ENCODE data around the gene CNTNAP4. TPM values are rescaled to one million over a fixed set of nuclear protein-coding genes. Genes with fewer than 3 reads are reported as not detected.

CNTNAP4 gene
- total and polyA plus RNA-seq, 3 donors from 2014 or later = 1.5 to 3.5 (median 2.2) TPM

GRCh38 chr16:76338472-76338871 lies 61.3 kb downstream of the CNTNAP4 start:
- Histone ChIP-seq H3K27me3 (no peaks in the 10 kb centered on the region), H3K36me3 (ENCODE audit: low read depth, missing control alignments) (no peaks in the 10 kb centered on the region), H3K9me3 (no peaks in the 10 kb centered on the region), H3K27ac (no peak overlapping the region), H3K4me1 (no peaks in the 10 kb centered on the region), H3K4me3 (no peak overlapping the region)
- TF ChIP-seq CTCF (IDR thresholded peaks at IDR 0.05) = no peak
- no peak for TF ChIP-seq POLR2A (IDR thresholded peaks at IDR 0.05)
- DNase-seq = no peak
- intact Hi-C loops (cut with DNase I; ENCODE audit: low total_unique reads) = no loop called here

- intact Hi-C loops (cut with DNase I; ENCODE audit: low total_unique reads) = no loop called here
- Histone ChIP-seq H3K4me3 (no peak overlapping the region), H3K9me3 (no peaks in the 10 kb centered on the region), H3K4me1 (no peaks in the 10 kb centered on the region), H3K27ac (no peak overlapping the region), H3K36me3 (ENCODE audit: low read depth, missing control alignments) (no peaks in the 10 kb centered on the region), H3K27me3 (no peaks in the 10 kb centered on the region)
- TF ChIP-seq POLR2A (IDR thresholded peaks at IDR 0.05) = no peak
- TF ChIP-seq CTCF (IDR thresholded peaks at IDR 0.05) = no peak
- no peak for DNase-seq
- WGBS, 2 donors = 63 to 72% methylated on average over 3 of the region's 3 CpGs
Observed at GRCh38 chr16:76343769-76344168, 66.6 kb downstream of the CNTNAP4 start.

GRCh38 chr16:76345163-76345661 lies 68.0 kb downstream of the CNTNAP4 start:
- Histone ChIP-seq H3K36me3 (ENCODE audit: low read depth, missing control alignments) (no peaks in the 10 kb centered on the region), H3K4me1 (no peaks in the 10 kb centered on the region), H3K27me3 (no peaks in the 10 kb centered on the region), H3K4me3 (no peak overlapping the region), H3K27ac (no peak overlapping the region), H3K9me3 (no peaks in the 10 kb centered on the region)
- intact Hi-C loops (cut with DNase I; ENCODE audit: low total_unique reads) = no loop called here
- no peak for TF ChIP-seq POLR2A (IDR thresholded peaks at IDR 0.05)
- TF ChIP-seq CTCF (IDR thresholded peaks at IDR 0.05) = no peak
- 48 to 60% methylated on average over 3 of the region's 3 CpGs for WGBS, 2 donors
- DNase-seq = no peak

- H3K27me3 ChIP-seq = no peaks in the 10 kb centered on the region
- TF ChIP-seq POLR2A (IDR thresholded peaks at IDR 0.05) = no peak
- no peak for TF ChIP-seq CTCF (IDR thresholded peaks at IDR 0.05)
- WGBS, 2 donors = 89 to 93% methylated on average over 3 of the region's 3 CpGs
- H3K9me3 ChIP-seq = no peaks in the 10 kb centered on the region
- no peaks in the 10 kb centered on the region for H3K36me3 ChIP-seq (ENCODE audit: low read depth, missing control alignments)
- H3K27ac ChIP-seq = no peak overlapping the region
- no peak for DNase-seq
- H3K4me1 ChIP-seq = no peaks in the 10 kb centered on the region
- no peak overlapping the region for H3K4me3 ChIP-seq
- intact Hi-C loops (cut with DNase I; ENCODE audit: low total_unique reads) = no loop called here
Observed at GRCh38 chr16:76346210-76346609, 69.0 kb downstream of the CNTNAP4 start.

GRCh38 chr16:76351441-76351840 lies 74.2 kb downstream of the CNTNAP4 start:
- Histone ChIP-seq H3K4me3 (no peak overlapping the region), H3K27me3 (no peaks in the 10 kb centered on the region), H3K27ac (no peak overlapping the region), H3K4me1 (no peaks in the 10 kb centered on the region), H3K36me3 (ENCODE audit: low read depth, missing control alignments) (no peaks in the 10 kb centered on the region), H3K9me3 (no peaks in the 10 kb centered on the region)
- intact Hi-C loops (cut with DNase I; ENCODE audit: low total_unique reads) = no loop called here
- DNase-seq = no peak
- no peak for TF ChIP-seq CTCF (IDR thresholded peaks at IDR 0.05)
- TF ChIP-seq POLR2A (IDR thresholded peaks at IDR 0.05) = no peak
- WGBS, 2 donors = 80 to 86% methylated on average over 5 of the region's 5 CpGs
